GM10847 (cell line): Measurements from ENCODE around the gene GRM1.

Experiments used
- POLR2A ChIP-seq: IDR thresholded peaks from 2 replicates; pipeline ENCODE4 v1.6.1; 2011; ENCODE audit not compliant: insufficient read length; ENCODE audit errors: extremely low read depth

GRM1 gene

GRCh38 chr6:146397638-146398037 is 368.8 kb downstream of the GRM1 start:
- no peak for TF ChIP-seq POLR2A

GRCh38 chr6:146402476-146402875 is 373.6 kb downstream of the GRM1 start:
- TF ChIP-seq POLR2A = no peak

- no peak for TF ChIP-seq POLR2A
These were observed 379.7 kb downstream of the GRM1 start for GRCh38 chr6:146408583-146408982.

GRCh38 chr6:146410851-146411595 is 382.2 kb downstream of the GRM1 start:
- TF ChIP-seq POLR2A = no peak

GRCh38 chr6:146419576-146419975 is 390.7 kb downstream of the GRM1 start:
- no peak for TF ChIP-seq POLR2A

- TF ChIP-seq POLR2A = no peak
These were observed 391.4 kb downstream of the GRM1 start for GRCh38 chr6:146420255-146420654.

GRCh38 chr6:146422789-146423375 is 394.0 kb downstream of the GRM1 start:
- TF ChIP-seq POLR2A = no peak

GRCh38 chr6:146423452-146423851 is 394.6 kb downstream of the GRM1 start:
- TF ChIP-seq POLR2A = no peak

- no peak for TF ChIP-seq POLR2A
These were observed 397.7 kb downstream of the GRM1 start for GRCh38 chr6:146426516-146426915.

GRCh38 chr6:146429831-146430230 is 401.0 kb downstream of the GRM1 start:
- TF ChIP-seq POLR2A = no peak

- TF ChIP-seq POLR2A = no peak
These were observed 405.2 kb downstream of the GRM1 start for GRCh38 chr6:146433881-146434731.

GRCh38 chr6:146434732-146435390 is 406.0 kb downstream of the GRM1 start:
- TF ChIP-seq POLR2A = no peak

GRCh38 chr6:146441907-146442306 is 413.0 kb downstream of the GRM1 start:
- TF ChIP-seq POLR2A = no peak

GRCh38 chr6:146444189-146444588 is 415.3 kb downstream of the GRM1 start:
- TF ChIP-seq POLR2A = no peak

- no peak for TF ChIP-seq POLR2A
These were observed 416.4 kb downstream of the GRM1 start for GRCh38 chr6:146445233-146445632.
